GM15510 (cell line): ENCODE data around the gene USP7.

Source experiments
- POLR2A ChIP-seq: IDR thresholded peaks from 3 replicates; pipeline ENCODE4 v1.6.1; 2011; ENCODE audit warnings: borderline replicate concordance; ENCODE audit not compliant: insufficient read length; ENCODE audit errors: extremely low read depth

The USP7 gene

DNA sequence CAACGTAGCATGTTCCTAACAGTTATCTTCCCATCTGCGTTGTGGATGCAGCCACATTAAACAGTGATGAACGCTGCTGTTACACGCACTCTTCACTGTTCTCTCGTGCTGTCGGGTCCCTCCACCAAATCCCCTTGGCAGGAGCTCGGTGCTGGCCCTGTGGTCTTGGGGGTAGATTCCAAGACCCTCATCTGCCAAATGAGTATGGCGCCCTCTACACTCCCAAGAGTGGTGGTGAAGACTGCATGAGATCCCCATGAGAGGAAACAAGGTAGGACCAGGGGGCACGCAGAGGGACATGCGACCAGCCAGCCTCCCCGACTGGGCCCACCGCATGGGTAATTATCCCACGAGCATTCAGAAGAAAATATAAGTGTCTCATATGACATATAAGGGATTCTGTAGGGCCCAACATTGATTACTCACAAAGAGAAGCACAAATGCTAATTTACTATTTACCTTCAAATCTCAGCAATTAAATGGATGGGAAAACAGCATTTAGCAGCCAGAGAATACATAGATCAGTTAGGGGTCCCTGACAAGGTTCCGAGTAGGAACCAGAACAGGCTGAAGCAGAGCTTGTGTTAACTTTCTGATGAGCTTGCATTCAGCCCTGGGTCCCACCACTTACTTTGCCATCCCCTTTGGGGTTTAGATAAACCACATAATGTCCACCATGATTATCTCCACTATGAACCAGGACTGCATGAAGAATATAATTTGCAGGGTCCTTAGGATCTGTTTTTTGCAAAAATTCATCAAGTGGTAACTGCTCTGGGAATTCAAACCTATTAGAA is 57.7 kb downstream of the USP7 start:
- TF ChIP-seq POLR2A = no peak

DNA sequence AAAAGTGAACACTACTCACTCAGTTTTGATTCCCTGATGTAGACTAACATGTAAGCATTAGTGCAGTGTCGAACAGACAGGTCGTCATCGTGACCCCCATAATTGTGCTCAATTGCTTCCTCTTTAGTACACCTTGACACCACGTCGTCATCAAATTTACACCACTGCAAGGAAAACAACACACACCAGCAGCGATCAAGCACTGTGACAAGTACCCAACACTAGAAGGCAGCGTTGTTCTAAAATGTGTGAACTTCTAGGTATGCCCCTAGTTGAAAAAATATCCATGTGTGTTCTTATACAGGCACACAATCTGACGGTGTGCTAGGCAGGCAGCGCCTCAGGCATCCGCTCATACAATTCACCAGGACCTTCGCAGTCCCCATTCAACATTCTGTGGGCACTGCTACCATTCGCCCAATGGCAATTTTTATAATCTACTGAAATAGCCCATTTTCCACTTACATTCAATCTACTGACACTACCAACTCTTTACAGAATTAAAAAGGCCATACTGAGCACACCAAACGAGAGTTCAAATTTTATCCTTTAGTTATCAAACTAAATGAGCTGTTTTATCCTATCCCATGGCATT is 58.4 kb downstream of the USP7 start:
- no peak for TF ChIP-seq POLR2A

DNA sequence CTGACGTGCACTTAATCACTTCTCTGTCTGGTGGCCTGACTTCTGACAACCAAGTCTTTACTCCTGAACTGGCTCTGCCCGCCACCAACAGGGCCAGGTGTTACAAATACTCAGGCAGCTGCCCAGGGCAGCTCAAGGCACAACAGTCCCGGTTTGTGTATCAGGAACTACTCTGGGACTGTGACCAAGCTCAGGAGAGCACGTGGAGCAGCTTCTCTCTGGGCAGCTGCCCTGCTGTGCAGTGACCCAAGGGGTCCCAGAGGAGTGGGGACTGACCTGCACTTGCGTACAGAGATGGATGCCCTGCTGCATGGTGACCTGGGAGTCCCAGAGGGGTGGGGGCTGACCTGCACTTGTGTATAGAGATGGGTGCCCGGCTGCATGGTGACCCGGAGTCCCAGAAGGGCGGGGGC is 59.7 kb downstream of the USP7 start:
- TF ChIP-seq POLR2A = no peak

DNA sequence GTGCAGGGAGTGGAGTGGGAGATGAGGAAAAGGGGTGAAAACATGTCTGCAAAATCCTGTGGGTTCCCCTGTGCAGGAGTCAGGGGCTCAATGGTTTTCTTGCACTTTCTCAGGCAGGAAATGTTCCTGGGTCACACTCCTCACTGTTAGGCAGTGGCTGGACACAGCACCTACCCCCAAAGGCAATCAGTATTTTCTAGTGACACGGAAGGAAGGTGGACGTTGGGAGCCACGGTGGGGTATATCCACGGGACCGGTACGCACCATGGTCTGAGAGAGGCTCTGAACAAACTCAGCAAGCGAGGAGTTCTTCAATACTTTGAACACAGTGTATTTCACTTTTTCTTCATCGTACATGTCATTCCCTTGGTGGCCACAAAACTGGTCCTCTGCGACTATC is 60.7 kb downstream of the USP7 start:
- TF ChIP-seq POLR2A = no peak

DNA sequence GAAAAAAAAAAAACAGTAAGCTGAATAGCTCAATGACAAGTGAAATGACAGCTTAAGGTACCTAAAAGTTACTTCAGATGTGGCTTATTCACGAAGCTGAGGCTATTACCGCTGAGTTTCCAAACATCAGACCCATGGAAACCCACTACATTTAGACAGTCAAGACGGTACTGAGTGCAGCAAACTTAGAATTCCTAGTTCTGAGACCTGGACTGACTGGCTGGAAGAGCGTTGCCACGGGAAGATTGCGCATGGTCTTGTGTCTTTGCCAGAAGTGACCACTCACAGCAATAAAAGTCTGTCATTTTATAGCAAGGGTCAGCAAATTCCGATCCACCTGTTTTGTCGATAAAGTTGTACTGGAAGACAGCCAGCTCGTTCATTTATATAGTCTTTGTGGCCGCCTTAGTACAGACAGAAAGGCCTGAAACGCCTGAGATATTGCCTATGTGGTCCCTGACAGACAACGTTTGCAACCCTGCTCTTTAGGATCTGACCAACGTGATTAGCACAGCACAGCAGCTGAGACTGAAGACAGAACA is 62.3 kb downstream of the USP7 start:
- TF ChIP-seq POLR2A = no peak

DNA sequence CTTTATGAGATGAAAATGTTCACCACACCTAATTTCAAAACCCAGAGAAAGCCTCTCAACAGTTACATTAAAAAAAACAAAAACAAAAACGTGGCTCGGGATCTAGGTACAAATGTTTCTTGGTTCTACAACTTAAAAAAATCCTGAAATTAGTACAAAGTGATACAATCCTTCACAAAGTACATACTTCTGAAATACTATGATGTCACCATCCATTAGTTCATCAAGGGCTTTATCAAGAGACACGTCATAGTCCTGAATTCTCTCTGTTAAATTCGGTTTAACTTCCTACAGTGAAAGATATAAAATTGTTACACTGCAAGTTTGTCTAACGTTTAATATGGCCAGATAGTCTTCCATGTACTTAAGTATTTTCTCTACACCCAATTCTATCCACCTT is 63.4 kb downstream of the USP7 start:
- TF ChIP-seq POLR2A = no peak

DNA sequence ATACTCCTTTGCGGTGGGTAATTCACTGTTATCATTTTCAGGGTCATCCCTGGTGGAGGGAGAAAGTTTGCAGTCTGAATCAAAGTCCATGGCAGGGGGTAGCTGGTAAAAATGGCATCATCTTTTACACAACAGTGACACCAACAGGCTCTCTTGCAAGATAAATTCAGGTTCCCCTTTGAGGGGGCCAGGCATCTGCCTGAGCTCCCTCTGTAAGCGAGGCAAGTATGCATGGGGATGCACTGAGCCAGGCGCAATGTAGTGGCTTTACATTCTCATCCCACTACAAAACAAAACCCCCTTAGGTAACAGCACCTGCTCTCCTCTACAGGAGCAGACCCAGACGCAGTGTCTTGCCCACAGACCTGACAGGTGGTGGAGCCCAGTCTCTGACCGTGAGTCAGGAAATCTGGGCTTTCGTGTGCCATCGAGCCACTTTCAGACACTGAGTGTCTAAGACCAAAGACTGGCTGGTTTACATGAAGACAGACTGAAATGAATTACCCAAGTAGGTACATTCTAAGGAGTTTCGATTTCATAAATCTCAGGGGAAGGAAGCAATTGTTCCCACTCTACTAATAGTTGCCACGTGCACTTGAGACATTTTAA is 63.9 kb downstream of the USP7 start:
- no peak for TF ChIP-seq POLR2A

DNA sequence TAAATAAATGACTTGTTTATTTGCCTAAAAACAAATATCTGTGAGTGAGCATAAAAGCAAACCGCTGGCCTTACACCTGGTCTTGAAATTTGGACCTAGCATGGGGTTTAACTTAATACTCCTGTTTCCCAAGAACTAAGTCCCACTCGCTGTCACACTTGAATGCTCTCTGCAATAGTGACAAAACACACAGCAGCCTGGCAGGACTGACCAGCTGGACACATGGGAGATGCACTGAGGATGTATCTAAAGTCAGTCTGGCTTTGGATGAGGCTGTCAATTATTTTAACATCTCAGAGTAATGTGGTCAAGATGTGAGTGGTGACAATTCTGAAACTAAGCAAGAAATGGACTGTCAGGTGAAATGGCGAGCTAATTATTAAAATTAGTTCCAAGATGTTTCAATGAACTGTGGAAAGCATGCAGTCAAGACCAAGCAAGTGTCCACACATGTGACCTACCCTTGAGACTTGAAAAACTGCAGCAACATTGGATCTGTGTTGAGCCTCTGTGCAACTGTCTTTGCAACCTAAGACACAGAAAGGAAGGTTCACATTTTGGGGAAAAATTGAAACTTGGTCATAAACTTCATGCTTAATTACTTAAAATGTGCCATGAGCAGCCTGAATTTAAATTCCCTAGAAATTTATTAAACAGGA is 64.9 kb downstream of the USP7 start:
- no peak for TF ChIP-seq POLR2A

DNA sequence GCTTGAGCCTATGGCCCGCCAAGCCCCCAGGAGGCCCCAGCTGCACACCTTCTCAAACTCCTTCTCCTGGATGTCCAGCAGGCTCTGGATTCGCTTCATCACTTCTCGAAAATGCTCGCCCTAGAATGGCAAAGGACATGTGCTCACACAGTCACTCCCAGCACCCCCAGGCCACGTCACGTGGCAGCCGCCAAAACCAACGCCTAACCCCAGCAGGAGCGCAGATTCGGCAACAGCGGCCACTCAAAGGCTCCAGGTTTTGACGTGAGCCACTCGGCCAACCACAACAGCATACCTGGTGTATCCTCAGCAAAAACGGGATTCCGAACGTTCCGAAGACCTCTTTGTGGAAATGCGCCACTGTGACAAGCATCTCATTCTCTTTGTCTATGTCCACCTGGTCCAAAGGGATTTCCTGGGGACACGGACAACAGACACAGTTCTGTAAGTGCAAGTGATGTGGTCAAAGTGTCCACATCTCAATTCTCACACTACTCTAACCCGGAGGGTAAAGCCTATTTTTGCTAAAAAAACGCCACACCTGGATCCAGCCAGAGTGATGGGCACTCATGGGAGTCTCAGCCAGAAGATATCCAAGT is 68.9 kb downstream of the USP7 start:
- TF ChIP-seq POLR2A = no peak

DNA sequence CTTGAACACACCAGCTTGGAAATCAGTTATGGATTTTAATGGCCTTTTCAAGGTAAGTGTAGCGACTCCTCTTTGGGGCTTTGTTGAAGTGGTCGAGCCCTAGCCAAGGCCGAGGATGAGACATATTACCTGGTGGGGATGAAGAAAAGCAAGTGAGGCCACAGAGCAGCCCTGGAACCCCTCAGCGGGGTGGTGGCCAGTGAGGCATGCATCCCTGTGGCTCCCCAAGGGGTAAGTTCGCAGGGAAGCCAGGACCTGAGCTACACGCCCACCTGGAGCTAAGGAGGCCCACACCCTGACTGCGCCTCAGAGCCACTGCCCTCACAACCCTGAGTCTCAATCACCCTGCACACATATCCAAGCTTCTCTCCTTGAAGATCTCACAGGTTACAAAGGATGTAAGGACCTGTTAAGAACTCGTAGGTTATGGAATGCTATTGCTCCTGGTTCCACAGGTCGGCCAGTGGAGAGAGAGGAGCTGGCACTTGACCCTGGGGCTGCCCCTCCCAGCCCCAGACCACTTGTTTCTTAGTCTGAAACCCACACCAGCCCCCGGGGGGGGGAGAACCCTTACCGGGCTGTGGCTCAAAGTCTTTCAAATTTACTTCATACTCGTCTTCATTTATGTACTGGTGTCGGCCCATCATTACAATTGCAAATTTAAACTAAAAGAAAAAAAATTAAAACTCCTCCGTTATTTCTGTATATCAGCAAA is 69.6 kb downstream of the USP7 start:
- TF ChIP-seq POLR2A = no peak

DNA sequence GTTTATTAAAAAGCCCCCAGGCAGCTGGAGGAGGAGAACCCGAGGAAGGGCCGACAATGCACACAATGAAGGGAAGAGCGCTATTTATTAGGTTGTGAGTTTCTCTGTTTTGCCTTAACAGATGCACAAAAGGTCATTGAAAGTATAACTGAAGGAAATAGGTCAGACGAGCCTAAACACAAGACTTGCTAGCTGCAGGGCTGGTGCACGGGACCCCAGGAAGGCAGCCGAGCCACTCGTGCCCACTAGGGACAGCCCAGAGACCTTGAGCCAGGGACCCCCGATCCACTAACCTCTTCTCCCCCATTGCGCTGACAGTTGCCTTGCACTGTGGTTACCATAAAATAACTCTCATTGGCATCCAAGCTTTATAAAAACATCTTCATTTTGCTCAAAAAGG is 70.3 kb downstream of the USP7 start:
- no peak for TF ChIP-seq POLR2A

DNA sequence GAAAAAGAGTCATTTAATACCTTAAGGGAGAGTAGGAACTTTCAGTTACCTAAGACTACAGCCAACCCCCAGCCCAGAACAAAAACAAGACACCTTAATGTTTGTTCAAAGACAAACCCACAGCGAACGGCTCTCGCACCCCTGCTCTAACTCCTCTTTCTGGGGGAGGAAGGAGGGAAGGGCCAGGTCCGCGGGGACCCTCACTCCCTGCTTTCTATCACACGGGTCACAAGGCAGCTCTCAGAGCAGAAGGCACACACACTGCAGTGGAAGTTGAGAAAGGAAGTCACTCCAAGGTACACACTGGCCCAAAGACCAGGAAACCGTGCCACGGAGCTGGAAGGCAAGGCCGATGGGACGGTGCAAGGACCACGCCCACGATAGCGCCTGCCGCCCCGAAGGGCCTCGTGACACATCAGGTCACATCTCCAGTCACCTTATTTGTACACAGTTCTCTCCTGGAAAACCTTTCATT is 71.6 kb downstream of the USP7 start:
- TF ChIP-seq POLR2A = peak; percentile 30

DNA sequence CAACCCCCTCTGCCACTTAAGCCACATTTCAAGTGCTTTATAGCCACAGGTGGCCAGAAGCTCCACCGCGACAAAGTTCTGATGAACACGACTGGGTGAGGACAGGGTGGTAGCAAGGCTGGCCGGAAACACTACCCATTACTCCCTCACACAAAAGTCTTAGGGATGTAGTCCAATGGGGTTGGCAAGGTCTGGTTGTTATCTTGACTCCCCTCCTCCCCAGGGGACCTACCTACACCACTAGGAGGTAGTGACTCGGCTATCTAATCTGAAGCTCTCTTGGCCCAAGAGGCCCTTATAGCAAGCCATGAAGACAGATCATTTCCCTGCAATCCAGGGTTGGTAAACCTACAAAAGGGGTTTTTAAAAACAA is 73.2 kb downstream of the USP7 start:
- no peak for TF ChIP-seq POLR2A

DNA sequence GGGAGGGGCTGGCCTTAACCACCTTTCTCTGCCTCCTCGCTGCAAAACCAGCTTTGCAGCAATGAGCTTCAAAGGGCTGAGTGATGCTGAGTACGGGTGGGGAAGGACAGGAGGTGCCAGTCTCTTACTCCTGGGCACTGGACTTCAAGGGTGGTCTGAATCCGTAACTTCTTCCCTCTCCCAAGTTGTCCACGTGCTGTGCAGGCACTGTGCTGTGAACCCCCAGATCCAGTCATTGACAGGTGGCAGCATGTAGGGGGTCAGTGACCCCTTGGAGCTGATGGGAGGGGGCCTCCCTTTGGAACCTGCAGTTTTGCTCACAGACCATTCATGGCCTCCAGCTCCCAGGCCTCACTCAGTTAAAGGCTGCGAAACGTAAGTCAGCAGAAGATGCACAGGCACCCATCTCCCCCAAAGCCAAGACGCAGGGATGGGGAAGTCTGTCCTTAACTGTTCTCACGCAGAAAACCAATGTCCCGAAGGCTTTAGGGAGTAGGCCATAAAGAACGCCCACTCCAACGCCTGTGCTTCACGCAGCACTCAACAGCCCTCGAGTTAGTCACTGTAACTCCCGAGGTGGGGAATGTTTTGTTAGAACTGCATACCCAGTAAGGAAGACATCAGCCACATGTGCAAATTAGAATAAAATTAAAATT is 73.7 kb downstream of the USP7 start:
- TF ChIP-seq POLR2A = no peak
